COLO668 (cell line): ENCODE data around the gene MICAL2.
"Not testable (repeated sequence)": the region's sequence is repeated elsewhere in the genome, so short reads cannot be mapped to it uniquely, and the experiment has no call there.

ENCODE experiments used
- DNase-seq: peaks from one replicate; lab custom pipeline; 2025; ENCODE audit not compliant: unreplicated experiment; lab: John Stamatoyannopoulos, UW

The MICAL2 gene

DNA sequence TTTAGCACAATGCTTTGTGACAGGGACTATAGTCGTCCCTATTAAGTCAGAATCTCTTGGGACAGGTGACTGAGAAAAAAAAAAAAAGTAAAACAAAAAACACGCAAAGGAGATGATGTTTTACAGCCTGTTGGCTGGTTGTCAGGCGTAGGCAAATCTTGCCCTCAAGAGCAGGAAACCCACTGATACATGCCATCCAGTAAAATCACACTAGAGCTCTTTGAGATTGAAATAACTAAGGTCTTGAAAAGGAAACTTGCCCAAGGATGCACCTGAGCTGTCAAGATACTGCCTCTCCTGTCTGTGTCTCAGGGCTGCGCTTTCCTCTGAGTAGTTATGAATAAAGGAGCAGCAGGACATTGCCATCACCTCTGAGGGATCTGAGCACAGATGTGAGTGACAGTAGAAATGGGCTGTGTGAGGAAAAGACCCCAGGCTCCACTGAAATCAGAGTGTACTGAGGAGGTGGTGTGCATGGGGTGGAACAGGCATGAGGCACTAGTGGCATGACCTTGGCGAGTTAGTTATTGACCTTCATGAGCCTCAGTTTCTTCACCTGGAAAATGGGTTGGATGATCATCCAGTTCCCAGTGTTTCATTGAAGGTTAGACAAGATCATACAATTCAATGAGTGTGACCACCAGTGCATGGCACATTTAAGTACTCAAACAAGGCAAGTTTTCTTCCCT lies 23.3 kb downstream of the MICAL2 start:
- DNase-seq: no peak

DNA sequence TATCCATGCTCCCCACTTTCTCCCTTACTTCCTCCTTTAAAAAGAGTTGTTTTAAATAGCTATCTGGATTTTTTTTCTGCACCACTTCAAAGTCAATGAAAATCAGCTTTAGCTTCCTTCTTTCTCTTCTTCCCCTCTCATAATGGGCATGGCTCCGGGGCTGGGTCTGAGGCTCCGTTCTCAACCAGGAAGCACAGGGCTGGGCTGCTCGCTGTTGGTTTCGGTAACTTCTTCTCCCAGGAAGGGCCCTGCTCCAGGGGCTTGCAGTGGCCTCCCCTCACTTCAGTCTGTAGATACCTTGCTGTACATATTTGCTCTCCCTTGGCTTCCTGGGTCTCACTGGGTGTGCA lies 23.8 kb downstream of the MICAL2 start:
- no peak for DNase-seq

DNA sequence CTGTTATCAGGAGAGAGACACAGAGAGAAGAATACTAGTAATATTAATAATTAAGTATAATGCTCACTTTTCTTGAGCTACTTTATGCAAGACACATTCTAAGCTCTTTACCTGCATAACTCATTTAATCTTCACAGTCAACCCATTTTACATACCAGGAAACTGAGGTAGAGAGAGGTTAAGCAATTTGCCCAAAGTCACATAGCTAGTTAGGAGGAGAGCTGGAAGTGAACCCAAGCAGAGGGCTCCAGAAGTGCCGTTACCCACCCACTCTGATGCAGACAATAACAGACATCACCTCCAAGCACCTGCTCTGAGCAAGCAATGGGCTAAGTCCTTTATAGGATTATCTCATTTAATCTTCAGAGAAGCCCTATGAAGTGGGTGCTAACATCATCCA lies 24.8 kb downstream of the MICAL2 start:
- no peak for DNase-seq

DNA sequence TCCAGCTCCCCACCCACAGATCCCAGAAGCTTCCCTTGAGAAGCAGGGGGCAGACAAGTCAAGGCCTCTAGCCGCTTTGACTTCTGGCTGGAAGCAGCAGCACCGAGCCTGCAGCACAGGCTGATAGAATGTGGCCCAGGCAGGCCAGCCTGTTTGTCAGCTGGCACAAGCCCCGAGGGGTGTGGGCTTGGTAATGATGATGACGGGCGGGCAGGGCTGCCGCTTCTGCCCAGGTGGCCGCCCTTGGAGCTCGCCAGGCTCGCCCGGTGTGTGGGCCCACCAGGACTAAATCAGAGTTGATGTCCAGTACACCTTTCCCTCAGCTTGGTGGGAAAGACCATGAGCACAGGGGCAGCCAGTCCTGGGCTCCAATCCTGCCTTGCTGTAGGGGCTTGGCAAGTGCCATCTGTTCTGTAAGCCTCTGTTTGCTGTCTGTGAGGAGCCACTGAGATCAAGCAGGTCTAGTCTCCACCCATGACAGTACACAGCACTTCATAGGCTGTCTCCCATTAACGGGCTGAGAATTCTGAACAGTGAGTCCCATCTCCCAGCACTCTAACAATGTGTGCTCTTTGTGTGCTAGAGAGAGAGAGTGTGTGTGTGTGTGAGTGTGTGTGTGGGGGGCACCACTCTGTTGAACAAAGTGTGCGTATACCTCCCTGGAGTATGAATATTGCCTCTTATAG lies 26.8 kb downstream of the MICAL2 start:
- no peak for DNase-seq

DNA sequence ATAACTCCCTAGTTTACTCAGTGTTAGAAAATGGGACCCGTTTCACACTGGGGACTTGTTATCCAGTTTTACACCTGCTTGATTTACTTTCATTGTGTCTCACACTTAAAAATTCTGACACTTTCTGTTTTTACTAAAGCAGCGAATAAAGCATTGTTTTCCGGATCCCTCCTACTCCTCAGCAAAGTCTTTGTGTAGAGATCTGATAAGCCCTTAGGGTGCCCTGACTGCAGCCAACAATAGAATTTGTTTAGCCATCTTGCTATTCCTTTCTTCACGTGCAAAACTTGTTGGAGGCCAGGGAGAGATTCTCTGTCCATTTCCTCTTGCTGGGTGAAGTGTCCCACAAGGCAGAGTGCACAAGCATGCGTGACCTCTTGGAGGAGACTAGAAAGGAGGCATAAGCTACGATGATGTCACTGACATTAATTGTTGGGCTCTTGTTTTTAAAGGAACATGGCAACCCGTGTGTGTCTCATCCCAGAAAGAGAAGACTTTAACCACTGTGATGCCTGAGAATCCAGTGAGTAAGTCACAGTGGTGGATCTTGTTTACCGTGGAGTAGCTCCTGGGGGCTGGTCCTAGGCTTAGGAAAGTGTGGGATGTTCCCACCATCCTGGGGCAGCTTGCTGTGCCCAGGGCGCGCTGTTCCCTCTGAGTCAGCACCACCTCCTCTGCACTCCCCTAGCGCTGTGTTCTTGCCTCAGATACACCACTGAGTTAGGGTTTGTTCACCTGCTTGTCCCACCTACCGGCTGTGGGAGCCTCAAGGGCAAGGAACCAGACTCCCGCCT lies 27.7 kb downstream of the MICAL2 start:
- DNase-seq: no peak

DNA sequence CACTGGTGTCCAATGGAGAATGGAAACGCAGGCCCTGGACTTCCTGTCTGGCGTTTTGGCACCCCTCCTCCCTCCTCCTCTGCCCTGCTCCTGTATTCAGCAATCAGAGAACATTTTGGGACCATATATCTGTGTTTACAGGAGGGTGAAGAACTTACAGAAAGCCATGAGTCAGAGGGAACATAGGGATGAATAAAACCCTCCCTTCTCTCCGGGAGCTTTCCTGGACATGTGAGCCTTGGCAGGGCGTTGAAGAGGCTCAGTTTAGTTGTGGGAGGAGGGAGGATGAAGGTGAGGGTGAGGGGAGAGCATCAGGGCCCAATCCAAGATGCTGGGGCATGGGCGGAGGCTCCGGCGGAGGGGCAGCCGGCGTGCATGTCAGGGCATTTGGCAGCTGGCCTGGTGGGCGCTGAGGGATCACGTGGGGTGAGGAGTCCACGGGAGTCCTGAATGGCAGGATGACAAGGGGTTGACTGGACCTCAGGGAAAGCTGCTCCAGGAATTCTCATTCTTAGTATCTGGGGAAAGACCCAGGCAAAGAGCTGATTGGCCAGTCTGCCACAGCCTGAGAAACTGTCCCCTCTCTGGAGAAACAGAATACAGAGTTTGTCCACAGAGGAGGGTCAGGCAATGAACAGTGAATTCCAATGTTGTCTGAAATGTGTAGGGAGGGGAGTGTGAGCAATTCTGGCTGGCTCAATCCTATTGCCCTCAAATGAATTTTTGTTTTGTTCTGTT lies 28.9 kb downstream of the MICAL2 start:
- no peak for DNase-seq

DNA sequence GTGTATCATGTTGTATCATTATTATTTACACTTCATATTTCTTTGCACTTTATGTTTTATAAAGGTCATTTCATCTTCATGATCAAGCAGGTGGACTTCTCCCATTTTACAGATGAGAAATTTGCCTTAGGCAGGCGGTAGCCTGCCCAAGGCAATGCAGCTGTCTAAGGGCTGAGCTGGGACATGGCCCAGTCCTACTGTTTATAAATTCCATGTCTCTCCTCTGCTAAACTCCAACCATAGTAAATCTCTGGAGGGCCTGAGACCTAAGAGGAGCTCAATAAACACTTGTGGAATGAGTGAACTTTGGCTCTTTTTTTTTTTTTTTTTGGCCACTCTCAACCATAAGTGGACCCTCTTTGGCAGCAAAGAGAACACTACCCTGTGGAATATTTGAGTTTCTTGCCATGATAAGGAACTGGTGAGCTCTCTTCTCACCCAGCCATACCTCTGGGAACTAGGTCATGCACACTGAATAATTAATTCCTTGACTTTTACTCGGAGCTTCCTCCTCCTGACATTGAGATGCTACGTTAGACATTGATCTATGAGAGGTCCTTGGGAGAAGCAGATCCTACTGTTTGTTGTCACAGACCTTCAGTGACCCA lies 29.9 kb downstream of the MICAL2 start:
- DNase-seq: no peak

DNA sequence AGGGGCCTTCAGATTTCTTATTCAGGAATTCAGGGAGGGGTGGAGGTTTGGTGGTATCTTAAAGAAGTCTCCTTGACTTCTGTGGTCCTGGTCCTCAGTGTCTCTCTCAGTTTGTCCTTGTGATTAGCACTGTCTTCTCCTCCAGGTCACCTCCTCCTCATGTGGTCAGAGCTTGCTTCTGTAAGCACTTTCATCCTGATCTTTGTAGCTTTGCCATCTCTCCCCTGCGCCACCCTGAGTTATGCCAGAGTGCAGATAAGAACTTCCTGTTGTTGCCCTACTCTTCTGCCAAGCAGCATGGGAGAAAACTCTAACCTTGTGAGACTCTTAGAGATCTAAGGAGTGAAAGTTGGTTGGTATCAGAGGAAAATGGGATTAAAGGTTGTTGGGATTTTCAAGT lies 30.9 kb downstream of the MICAL2 start:
- DNase-seq: no peak

DNA sequence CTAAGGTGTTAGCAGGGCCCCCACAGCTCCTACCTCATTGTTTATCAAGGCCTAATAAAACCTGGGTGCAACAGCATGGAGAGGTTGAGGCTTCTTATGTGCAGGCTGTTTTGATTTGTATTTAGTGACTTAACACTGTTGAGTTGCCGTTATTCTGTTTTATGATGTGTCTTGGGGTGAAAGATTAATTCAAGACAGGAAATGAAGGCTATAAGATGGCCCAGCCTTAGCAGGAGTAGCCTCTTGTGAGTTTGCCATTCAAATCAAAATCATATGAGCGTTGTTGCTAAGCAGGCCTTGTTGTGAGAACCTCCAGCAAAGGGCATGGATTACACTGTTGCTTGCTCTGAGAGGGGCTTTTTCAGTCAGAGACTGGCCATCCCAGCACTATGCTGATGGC lies 31.8 kb downstream of the MICAL2 start:
- DNase-seq: no peak

DNA sequence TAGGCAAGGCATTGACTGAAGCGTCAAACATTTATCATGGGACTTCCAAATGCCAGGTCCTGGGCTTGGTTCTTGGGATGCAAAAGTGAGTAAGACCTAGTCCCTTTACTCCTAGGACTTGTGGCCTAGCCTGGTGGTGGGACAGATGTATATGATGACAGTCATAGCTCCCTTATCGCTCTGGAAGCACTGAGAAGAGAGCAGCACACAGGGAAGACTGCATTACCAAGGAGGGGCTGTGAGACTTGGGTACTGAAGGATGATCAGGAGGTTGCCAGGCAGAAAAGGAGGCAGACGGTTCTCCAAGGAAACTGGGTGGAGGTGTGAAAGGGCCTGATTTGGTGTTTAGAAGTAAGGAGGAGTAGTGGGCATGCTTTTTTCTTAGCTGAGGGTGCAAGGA lies 32.5 kb downstream of the MICAL2 start:
- no peak for DNase-seq

DNA sequence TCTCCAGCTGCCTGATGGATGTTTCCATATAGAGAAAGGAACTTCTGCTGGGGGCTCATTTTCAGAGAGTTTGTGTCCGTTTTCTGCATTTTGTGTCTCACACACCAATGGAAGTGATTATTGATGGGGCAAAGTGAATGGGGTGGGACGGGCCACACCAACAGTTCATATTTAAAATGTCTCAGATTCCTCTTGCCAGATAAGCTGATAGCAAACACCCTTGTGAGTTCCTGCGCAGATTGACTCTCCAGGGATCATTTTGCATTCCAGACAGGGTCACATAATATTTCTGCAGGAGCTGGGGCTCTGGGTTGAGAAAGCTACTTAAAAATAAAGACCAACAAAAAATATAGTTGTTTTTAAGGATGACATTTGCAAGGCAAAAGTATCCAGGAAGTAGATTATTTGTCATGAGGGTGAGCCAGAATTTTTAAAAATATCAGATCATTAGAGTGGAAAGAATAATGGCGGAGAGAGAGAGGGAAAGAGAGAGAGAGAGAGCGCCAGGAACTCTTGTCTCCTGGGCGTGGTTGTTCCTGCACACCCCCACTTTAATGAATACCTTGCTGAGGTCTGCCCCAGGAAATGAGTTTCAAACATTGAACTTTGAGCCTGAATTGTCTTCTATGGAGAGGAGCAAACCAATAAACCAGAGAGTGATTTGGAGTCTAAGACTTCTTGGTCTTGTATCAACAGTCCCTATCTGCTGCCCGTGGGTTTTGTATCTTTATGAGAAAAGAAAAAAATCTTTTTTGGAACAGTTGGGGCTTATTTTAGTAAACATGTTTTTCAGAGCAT lies 33.3 kb downstream of the MICAL2 start:
- no peak for DNase-seq

DNA sequence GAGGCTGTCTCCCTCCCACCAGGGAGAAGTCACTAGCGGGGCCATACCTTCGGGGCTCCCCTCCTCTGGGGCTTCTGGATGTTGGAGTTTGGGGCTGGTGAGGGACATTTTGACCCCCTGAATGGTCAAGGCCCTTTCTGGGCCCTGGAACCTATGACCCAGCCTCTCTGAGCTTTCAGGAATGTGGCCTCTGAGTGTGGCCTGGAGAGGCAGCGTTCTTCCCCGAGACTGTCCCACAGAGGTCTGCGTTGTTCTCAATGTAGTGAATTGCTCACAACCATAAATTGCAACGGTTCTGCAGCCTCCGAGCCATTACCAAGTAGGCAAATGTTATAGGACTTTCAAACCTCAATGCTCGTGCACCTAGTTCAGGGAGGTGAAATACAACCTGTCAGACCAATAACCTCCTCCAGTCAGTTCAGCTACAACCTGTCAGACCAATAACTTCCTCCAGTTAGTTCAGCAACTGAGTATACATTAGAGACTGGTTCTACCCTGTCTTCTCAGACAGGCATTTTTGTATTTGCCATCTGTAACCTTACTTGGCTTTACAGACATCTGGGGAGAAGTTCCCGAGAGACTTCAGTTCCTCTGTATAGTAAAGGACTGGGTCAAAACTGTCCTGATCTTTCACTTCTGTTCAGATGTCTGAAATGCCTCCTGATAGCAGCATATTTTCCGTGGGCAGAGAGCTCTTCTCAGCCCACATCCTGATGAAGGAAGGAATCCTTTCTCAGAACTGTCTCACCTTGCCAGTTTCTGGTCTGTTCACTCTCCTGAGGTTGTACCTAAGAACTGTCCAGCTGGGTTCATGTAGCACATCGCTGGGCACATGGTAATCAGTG lies 34.2 kb downstream of the MICAL2 start:
- DNase-seq: no peak

DNA sequence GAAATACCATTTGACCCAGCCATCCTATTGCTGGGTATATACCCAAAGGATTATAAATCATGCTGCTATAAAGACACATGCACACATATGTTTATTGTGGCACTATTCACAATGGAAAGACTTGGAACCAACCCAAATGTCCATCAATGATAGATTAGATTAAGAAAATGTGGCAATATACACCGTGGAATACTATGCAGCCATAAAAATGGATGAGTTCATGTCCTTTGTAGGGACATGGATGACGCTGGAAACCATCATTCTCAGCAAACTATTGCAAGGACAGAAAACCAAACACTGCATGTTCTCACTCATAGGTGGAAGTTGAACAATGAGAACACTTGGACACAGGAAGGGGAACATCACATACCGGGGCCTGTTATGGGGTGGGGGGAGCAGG lies 36.3 kb downstream of the MICAL2 start:
- DNase-seq: not testable (repeated sequence)

DNA sequence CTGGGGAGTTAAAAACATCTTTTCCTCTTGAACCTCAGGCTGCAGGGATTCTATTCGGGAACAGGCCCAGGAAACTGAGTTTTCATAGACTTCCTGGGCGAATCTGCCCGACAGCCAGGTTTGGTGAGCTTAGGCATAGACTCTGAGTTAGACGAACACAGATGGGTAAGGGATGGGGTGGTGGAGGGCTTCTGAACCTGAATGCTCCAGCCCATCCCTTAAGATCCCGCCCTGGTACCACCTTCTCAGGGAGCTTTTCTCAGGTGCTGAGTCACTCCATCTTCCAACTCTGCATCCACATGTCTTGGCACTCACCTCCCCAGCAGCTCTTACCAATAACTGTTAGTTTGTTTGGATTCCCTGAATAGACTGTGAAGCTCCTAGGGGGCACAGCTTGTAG lies 37.4 kb downstream of the MICAL2 start:
- DNase-seq: no peak

DNA sequence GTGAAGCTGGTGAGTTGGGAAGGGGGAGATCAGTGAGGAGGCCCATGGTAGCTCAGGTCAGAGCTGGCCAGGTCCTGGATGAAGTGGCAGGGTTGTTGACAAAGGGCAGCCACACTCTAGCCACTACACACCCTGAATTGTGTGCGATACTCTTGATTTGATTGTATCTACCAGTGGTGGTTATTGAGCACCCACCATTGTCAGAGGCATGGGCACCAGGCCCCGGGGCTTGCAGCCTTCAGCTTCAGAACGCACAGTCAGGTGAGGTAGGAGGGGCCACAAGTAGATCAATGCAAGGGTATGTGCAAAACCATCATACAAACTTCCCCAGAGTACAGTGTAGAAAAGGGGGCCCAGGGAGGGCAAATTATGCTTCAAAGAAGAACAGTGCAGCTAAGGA lies 38.1 kb downstream of the MICAL2 start:
- no peak for DNase-seq

DNA sequence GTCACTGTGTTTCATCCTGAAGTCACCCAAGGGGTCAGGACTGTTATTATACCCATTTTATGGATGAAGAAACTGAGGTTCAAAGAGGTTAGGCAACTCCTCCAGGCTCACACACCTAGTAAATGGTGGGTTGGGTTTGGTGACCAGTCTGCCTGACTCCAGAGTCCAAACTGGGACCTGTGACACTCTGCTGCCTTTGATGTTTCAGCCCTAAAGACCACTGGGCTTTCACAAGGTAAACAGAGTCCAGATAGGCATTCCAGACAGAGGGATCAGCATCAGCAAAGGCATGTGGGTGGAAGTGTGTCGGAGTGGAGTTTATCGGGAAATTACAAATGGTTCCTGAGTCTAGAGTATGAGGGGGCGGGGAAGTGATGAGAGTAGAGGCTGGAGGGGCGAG lies 38.5 kb downstream of the MICAL2 start:
- DNase-seq: no peak

DNA sequence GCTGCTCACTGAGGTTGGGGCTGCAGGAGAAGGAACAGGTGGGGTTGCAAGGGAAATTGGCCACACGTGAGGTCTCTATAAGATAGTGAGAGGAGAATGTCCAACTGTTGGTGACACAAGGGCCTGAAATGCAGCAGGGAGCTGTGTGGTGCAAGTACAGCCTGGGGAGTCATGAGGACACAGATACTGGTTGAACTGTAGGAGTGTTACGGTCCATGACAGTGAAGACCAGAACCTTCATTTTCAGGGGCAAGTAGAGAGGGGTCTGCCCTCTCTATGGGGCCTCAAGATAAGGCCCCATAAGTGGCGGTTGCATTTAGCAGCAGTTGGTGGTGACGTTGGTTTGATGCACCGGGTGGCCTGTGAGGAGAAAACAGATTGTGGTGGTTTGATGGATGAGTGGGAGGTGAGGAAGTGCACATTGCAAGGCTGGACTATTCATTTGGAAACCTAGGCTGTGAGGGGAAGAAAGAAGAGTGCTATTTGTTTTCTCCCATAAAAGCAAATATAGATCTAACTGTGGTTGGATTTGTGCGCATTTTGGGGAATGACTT lies 39.4 kb downstream of the MICAL2 start:
- no peak for DNase-seq

DNA sequence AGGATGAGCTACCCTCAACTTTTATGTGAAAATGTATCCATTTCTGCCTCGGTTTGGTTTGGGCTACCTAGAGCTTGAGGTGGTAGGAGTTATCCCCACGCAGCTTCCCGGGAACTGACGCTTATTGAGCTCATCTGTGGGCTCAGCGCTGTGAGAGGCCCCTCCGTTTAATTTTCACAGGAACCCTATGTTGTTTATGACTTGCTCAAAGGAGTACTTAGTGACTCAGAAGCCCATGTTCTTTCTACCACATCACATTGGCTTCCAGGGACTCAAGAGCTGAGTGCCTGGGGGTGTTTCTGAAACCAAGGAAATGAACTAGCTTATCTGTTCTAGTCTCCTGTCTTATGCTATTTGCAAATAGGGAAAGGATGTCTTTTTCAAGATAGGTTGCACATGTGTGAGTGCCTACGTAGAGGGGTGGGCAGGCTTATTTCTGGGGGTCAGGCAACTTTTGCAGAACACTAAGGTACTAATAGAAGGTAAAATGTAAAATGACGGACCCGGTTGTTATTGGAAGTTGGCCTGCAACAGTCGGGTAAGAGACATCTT lies 40.5 kb downstream of the MICAL2 start:
- DNase-seq: no peak

DNA sequence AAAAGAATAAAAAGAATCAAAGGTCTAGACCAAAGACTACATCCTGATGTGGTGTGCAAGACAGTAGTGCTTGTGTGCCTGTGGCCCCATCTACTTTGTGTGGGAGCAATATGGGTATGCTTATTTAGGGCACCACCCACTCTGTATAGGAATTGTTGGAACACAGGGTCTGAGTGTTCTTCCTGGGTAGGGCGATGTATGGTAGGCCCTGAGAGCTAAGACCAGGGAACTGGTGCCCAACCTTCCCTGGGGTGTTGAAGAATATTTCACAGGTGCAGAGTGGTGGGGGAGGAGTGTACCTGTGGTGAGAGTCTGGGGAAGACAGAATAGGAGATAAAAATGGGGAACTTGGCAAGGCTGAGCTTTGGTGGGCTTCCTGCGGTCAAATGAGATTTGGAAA lies 41.9 kb downstream of the MICAL2 start:
- no peak for DNase-seq
